Femur (tissue), 1 donor: ENCODE measurements around the gene AGL.
"Not testable (repeated sequence)": the region's sequence is repeated elsewhere in the genome, so short reads cannot be mapped to it uniquely, and the experiment has no call there.

Experiments
- DNase-seq: peaks from one replicate; pipeline ENCODE4 v3.0.0-alpha.2; 2017

AGL gene

GRCh38 chr1:99849744-99850458 is at the start of gene AGL:
Gene AGL, plus strand, starts transcription at chr1:99850361. Its CDS starts 682 bp downstream, at chr1:99851043.
- DNase-seq: peak; percentile 90

GRCh38 chr1:99801584-99801983 is 48.6 kb upstream of the AGL start:
- DNase-seq: no peak

GRCh38 chr1:99806882-99807281 is 43.3 kb upstream of the AGL start:
- no peak for DNase-seq

GRCh38 chr1:99808391-99809115 is 41.6 kb upstream of the AGL start:
- peak; percentile 50 for DNase-seq

GRCh38 chr1:99811075-99811474 is 39.1 kb upstream of the AGL start:
- no peak for DNase-seq

- DNase-seq: no peak
Observed at GRCh38 chr1:99811747-99812146, 38.4 kb upstream of the AGL start.

GRCh38 chr1:99814373-99814900 is 35.7 kb upstream of the AGL start:
- no peak for DNase-seq

GRCh38 chr1:99816656-99817055 is 33.5 kb upstream of the AGL start:
- no peak for DNase-seq

- no peak for DNase-seq
Observed at GRCh38 chr1:99818063-99818699, 32.0 kb upstream of the AGL start.

- DNase-seq: no peak
Observed at GRCh38 chr1:99820546-99820945, 29.6 kb upstream of the AGL start.

GRCh38 chr1:99825098-99825497 is 25.1 kb upstream of the AGL start:
- DNase-seq: no peak

- no peak for DNase-seq
Observed at GRCh38 chr1:99825702-99826101, 24.5 kb upstream of the AGL start.

- DNase-seq: no peak
Observed at GRCh38 chr1:99827970-99828369, 22.2 kb upstream of the AGL start.

- no peak for DNase-seq
Observed at GRCh38 chr1:99829269-99829668, 20.9 kb upstream of the AGL start.

- DNase-seq: not testable (repeated sequence)
Observed at GRCh38 chr1:99833911-99834310, 16.2 kb upstream of the AGL start.

- not testable (repeated sequence) for DNase-seq
Observed at GRCh38 chr1:99836171-99837103, 13.7 kb upstream of the AGL start.

GRCh38 chr1:99840353-99840752 is 9.8 kb upstream of the AGL start:
- DNase-seq: not testable (repeated sequence)

- DNase-seq: no peak
Observed at GRCh38 chr1:99843760-99844159, 6.4 kb upstream of the AGL start.

GRCh38 chr1:99845201-99845600 is 5.0 kb upstream of the AGL start:
- not testable (repeated sequence) for DNase-seq

GRCh38 chr1:99849413-99849743 is 783 bp upstream of the AGL start:
- DNase-seq: no peak

GRCh38 chr1:99850459-99851291 is 514 bp downstream of the AGL start:
- no peak for DNase-seq
